ENCODE measurements around the gene PROKR2.

Gene PROKR2

GRCh38 chr20:5282561-5282960, 34.2 kb downstream of the PROKR2 start:
- DNase-seq (ENCODE audit: low read depth, low spot score) = no peak

- DNase-seq (ENCODE audit: low read depth, low spot score) = no peak
These were observed 37.1 kb downstream of the PROKR2 start for GRCh38 chr20:5279661-5280060.

GRCh38 chr20:5272268-5272667, 44.5 kb downstream of the PROKR2 start:
- DNase-seq (ENCODE audit: low read depth, low spot score) = no peak

- no peak for DNase-seq (ENCODE audit: low read depth, low spot score)
These were observed 46.2 kb downstream of the PROKR2 start for GRCh38 chr20:5270603-5271002.

GRCh38 chr20:5268449-5268848, 48.3 kb downstream of the PROKR2 start:
- no peak for DNase-seq (ENCODE audit: low read depth, low spot score)

- DNase-seq (ENCODE audit: low read depth, low spot score) = no peak
These were observed 49.7 kb downstream of the PROKR2 start for GRCh38 chr20:5267092-5267491.

Measured in iPS DF 19.7 (cell line).